PC-9 (cell line): ENCODE measurements around the gene ARL6. TPM values are rescaled to one million over a fixed set of nuclear protein-coding genes. Genes with fewer than 3 reads are reported as not detected.

Source experiments
- BruUV-seq: library from RNA; stranded (reverse); fragments of 400-500 nt; replicated peaks from 2 replicates; lab custom pipeline; 2021; lab: Mats Ljungman, UMichigan
- CTCF ChIA-PET: fragments of 300-600 bp; sonication (Branson Sonifier 250); formaldehyde crosslinking; loops from one replicate; lab custom pipeline; 2022; ENCODE audit warnings: antibody characterized with exemption; lab: Charles Lee
- POLR2A ChIA-PET: fragments of 300-600 bp; sonication (Branson Sonifier 250); formaldehyde crosslinking; loops from one replicate; lab custom pipeline; 2022; ENCODE audit warnings: antibody characterized with exemption; ENCODE audit not compliant: unreplicated experiment; lab: Charles Lee
- DNase-seq, 2 experiments: peaks; one replicate each; pipeline versions ENCODE4 v3.0.0 to v3.0.0-alpha.2; 2015 to 2022; ENCODE audit warnings: mixed read lengths in 1 of 2
- H2AFZ ChIP-seq: fragments of 200-600 bp; sonication (generic); 2 replicates; pipeline ENCODE4 v1.8.1; 2017; ENCODE audit warnings: antibody characterized with exemption
- H3F3A ChIP-seq: fragments of 200-600 bp; sonication (generic); 2 replicates; pipeline ENCODE4 v1.8.1; 2017; ENCODE audit warnings: antibody characterized with exemption, mild to moderate bottlenecking, low read depth; ENCODE audit not compliant: insufficient read depth
- H3K27ac ChIP-seq: fragments of 200-600 bp; sonication (generic); 2 replicates; pipeline ENCODE4 v1.6.1; 2016; ENCODE audit warnings: mixed run types
- H3K27me3 ChIP-seq: fragments of 200-600 bp; sonication (generic); 2 replicates; pipeline ENCODE4 v1.6.1; 2016; ENCODE audit warnings: low read depth, mixed run types; ENCODE audit not compliant: insufficient read depth
- H3K36me3 ChIP-seq: fragments of 200-600 bp; sonication (generic); 2 replicates; pipeline ENCODE4 v1.6.1; 2016; ENCODE audit warnings: low read depth, mixed run types
- H3K4me1 ChIP-seq: fragments of 200-600 bp; sonication (generic); replicated peaks from 2 replicates; pipeline ENCODE4 v1.6.1; 2016; ENCODE audit warnings: mixed run types; ENCODE audit not compliant: insufficient read depth
- H3K4me2 ChIP-seq: fragments of 200-600 bp; sonication (generic); 2 replicates; pipeline ENCODE4 v1.6.1; 2017; ENCODE audit warnings: mixed run types
- H3K4me3 ChIP-seq: fragments of 200-600 bp; sonication (generic); 2 replicates; pipeline ENCODE4 v1.6.1; 2016; ENCODE audit warnings: mixed run types
- H3K79me2 ChIP-seq: fragments of 200-600 bp; sonication (generic); 2 replicates; pipeline ENCODE4 v1.6.1; 2017; ENCODE audit warnings: low read depth, mixed run types
- H3K9me2 ChIP-seq: fragments of 200-600 bp; sonication (generic); 2 replicates; pipeline ENCODE4 v1.8.1; 2017; ENCODE audit warnings: mild to moderate bottlenecking; ENCODE audit not compliant: insufficient read depth
- H3K9me3 ChIP-seq: fragments of 200-600 bp; sonication (generic); 2 replicates; pipeline ENCODE4 v1.8.1; 2016; ENCODE audit warnings: low read depth; ENCODE audit not compliant: insufficient read depth
- H4K20me1 ChIP-seq: fragments of 200-600 bp; sonication (generic); 2 replicates; pipeline ENCODE4 v1.8.1; 2017; ENCODE audit not compliant: insufficient read depth
- CTCF ChIP-seq: fragments of 200-600 bp; sonication (generic); conservative IDR thresholded peaks from 2 replicates; pipeline ENCODE4 v1.6.1; 2017; ENCODE audit warnings: mixed run types, antibody characterized with exemption, mild to moderate bottlenecking, moderate library complexity
- EZH2 ChIP-seq: fragments of 200-600 bp; sonication (generic); IDR thresholded peaks from 2 replicates; pipeline ENCODE4 v1.8.0; 2017; ENCODE audit warnings: antibody characterized with exemption, low read depth
- intact Hi-C: fragments of 100-400 bp; cut with micrococcal nuclease; formaldehyde crosslinking; loops from one replicate; pipeline ENCODE4 v1.10.0; 2022; ENCODE audit not compliant: unreplicated experiment
- total RNA-seq: library from RNA; stranded (reverse); gene quantifications from 2 replicates; pipeline ENCODE4 v1.2.3, GENCODE V29; 2021

Gene ARL6
- total RNA-seq, 1 experiment from 2014 or later = 14.6 TPM

GRCh38 chr3:97838393-97838792, 73.8 kb downstream of the ARL6 start:
- POLR2A ChIA-PET = no interaction called here
- H3K4me1 ChIP-seq = peaks cover 6% of the 10 kb centered on the region; the same call in 1 of the 2 replicates
- DNase-seq = no peak
- H3K79me2 ChIP-seq = no peaks in the 10 kb centered on the region
- no TSS peak for BruUV-seq
- H4K20me1 ChIP-seq = no peaks in the 10 kb centered on the region
- no peaks in the 10 kb centered on the region for H3K27me3 ChIP-seq
- H3K4me2 ChIP-seq = no peak overlapping the region
- H3K9me2 ChIP-seq = no peaks in the 10 kb centered on the region
- CTCF ChIA-PET = no interaction called here
- no peak overlapping the region for H3K4me3 ChIP-seq
- H3K27ac ChIP-seq = no peak overlapping the region
- no peaks in the 10 kb centered on the region for H3F3A ChIP-seq
- intact Hi-C loops = no loop called here
- no peak overlapping the region for H2AFZ ChIP-seq
- no peaks in the 10 kb centered on the region for H3K36me3 ChIP-seq
- TF ChIP-seq EZH2 (no peak), CTCF (no peak)
- no peaks in the 10 kb centered on the region; the same call in 1 of the 2 replicates for H3K9me3 ChIP-seq

GRCh38 chr3:97839944-97840343, 75.4 kb downstream of the ARL6 start:
- Histone ChIP-seq H3K4me1 (peaks cover 6% of the 10 kb centered on the region; the same call in 1 of the 2 replicates), H4K20me1 (no peaks in the 10 kb centered on the region), H3K4me3 (no peak overlapping the region), H3K4me2 (no peak overlapping the region), H2AFZ (no peak overlapping the region), H3K9me2 (no peaks in the 10 kb centered on the region), H3K79me2 (no peaks in the 10 kb centered on the region), H3K9me3 (no peaks in the 10 kb centered on the region; the same call in 1 of the 2 replicates), H3K27ac (no peak overlapping the region), H3K27me3 (no peaks in the 10 kb centered on the region), H3F3A (no peaks in the 10 kb centered on the region), H3K36me3 (no peaks in the 10 kb centered on the region)
- intact Hi-C loops = no loop called here
- CTCF ChIA-PET = no interaction called here
- POLR2A ChIA-PET = no interaction called here
- no peak for TF ChIP-seq EZH2
- TF ChIP-seq CTCF = no peak
- BruUV-seq = no TSS peak
- DNase-seq = no peak

GRCh38 chr3:97841304-97841703, 76.7 kb downstream of the ARL6 start:
- ChIA-PET POLR2A (no interaction called here), CTCF (no interaction called here)
- no peak for TF ChIP-seq EZH2
- TF ChIP-seq CTCF = no peak
- DNase-seq = no peak
- no peaks in the 10 kb centered on the region for H4K20me1 ChIP-seq
- no peak overlapping the region for H3K4me2 ChIP-seq
- H3K27ac ChIP-seq = no peak overlapping the region
- no TSS peak for BruUV-seq
- H2AFZ ChIP-seq = no peak overlapping the region
- no peaks in the 10 kb centered on the region for H3K27me3 ChIP-seq
- intact Hi-C loops = no loop called here
- no peaks in the 10 kb centered on the region for H3F3A ChIP-seq
- H3K4me3 ChIP-seq = no peak overlapping the region
- no peaks in the 10 kb centered on the region for H3K36me3 ChIP-seq
- no peaks in the 10 kb centered on the region for H3K79me2 ChIP-seq
- no peaks in the 10 kb centered on the region for H3K9me2 ChIP-seq
- H3K9me3 ChIP-seq = no peaks in the 10 kb centered on the region; the same call in 1 of the 2 replicates
- peaks cover 6% of the 10 kb centered on the region; the same call in 1 of the 2 replicates for H3K4me1 ChIP-seq
